Skin epidermis (tissue), 12 donors: Measurements from ENCODE around the gene CHST3.
A peak's percentile ranks its signal among the peaks of the same experiment; 100 is the strongest.

Source experiments
- H3K27ac ChIP-seq, 21 experiments: fragments of 200-600 bp; sonication (generic) in 11 of 21; one replicate each; pipeline ENCODE4 v1.5.0; 2020; ENCODE audit warnings: mild to moderate bottlenecking in 3 of 21, inconsistent platforms in 2 of 21, moderate library complexity in 2 of 21
- H3K4me3 ChIP-seq, 7 experiments: fragments of 200-600 bp; sonication (generic) in 2 of 7; one replicate each; pipeline ENCODE4 v1.5.0; 2020; ENCODE audit warnings: inconsistent platforms in 2 of 7, mild to moderate bottlenecking in 2 of 7, moderate library complexity in 1 of 7

Gene CHST3

GRCh38 chr10:72039377-72039776, 75.2 kb downstream of the CHST3 start:
- H3K4me3 ChIP-seq = no peak overlapping the region
- H3K27ac ChIP-seq = peak overlapping the region in 2 of 21 experiments; percentile 22 to 34

- Histone ChIP-seq H3K27ac (no peak overlapping the region), H3K4me3 (no peak overlapping the region)
Observed at GRCh38 chr10:72041491-72041890, 77.3 kb downstream of the CHST3 start.

- H3K27ac ChIP-seq = no peak overlapping the region
- no peak overlapping the region for H3K4me3 ChIP-seq
Observed at GRCh38 chr10:72043016-72043834, 79.0 kb downstream of the CHST3 start.

GRCh38 chr10:72044417-72045041, 80.3 kb downstream of the CHST3 start:
- Histone ChIP-seq H3K4me3 (no peak overlapping the region), H3K27ac (peak overlapping the region in 10 of 21 experiments; percentile 12 to 71 (median 52))

- H3K27ac ChIP-seq = peak overlapping the region in 2 of 21 experiments; percentile 8 to 53
- H3K4me3 ChIP-seq = no peak overlapping the region
Observed at GRCh38 chr10:72045586-72045985, 81.4 kb downstream of the CHST3 start.

- Histone ChIP-seq H3K27ac (no peak overlapping the region), H3K4me3 (no peak overlapping the region)
Observed at GRCh38 chr10:72048450-72049124, 84.4 kb downstream of the CHST3 start.

GRCh38 chr10:72049472-72049871, 85.3 kb downstream of the CHST3 start:
- H3K27ac ChIP-seq = no peak overlapping the region
- H3K4me3 ChIP-seq = no peak overlapping the region

GRCh38 chr10:72049969-72050781, 86.0 kb downstream of the CHST3 start:
- no peak overlapping the region for H3K4me3 ChIP-seq
- no peak overlapping the region for H3K27ac ChIP-seq

- H3K4me3 ChIP-seq = no peak overlapping the region
- no peak overlapping the region for H3K27ac ChIP-seq
Observed at GRCh38 chr10:72050873-72051272, 86.7 kb downstream of the CHST3 start.

GRCh38 chr10:72053690-72054089, 89.5 kb downstream of the CHST3 start:
- Histone ChIP-seq H3K4me3 (no peak overlapping the region), H3K27ac (no peak overlapping the region)

GRCh38 chr10:72056113-72056512, 91.9 kb downstream of the CHST3 start:
- Histone ChIP-seq H3K27ac (no peak overlapping the region), H3K4me3 (no peak overlapping the region)

GRCh38 chr10:72056932-72057751, 92.9 kb downstream of the CHST3 start:
- Histone ChIP-seq H3K27ac (peak overlapping the region in 2 of 21 experiments; percentile 48 to 54), H3K4me3 (no peak overlapping the region)

- no peak overlapping the region for H3K27ac ChIP-seq
Observed at GRCh38 chr10:72058347-72058898, 94.2 kb downstream of the CHST3 start.

GRCh38 chr10:72058989-72059842, 95.0 kb downstream of the CHST3 start:
- no peak overlapping the region for H3K27ac ChIP-seq
- no peak overlapping the region for H3K4me3 ChIP-seq

More at GRCh38 chr10:72058347-72058898, 94.2 kb downstream of the CHST3 start:
- H3K4me3 ChIP-seq = no peak overlapping the region

GRCh38 chr10:72059843-72060822, 95.9 kb downstream of the CHST3 start:
- Histone ChIP-seq H3K4me3 (no peak overlapping the region), H3K27ac (no peak overlapping the region)

GRCh38 chr10:72061491-72061890, 97.3 kb downstream of the CHST3 start:
- no peak overlapping the region for H3K4me3 ChIP-seq

GRCh38 chr10:72061930-72062329, 97.7 kb downstream of the CHST3 start:
- Histone ChIP-seq H3K4me3 (no peak overlapping the region), H3K27ac (no peak overlapping the region)

More at GRCh38 chr10:72061491-72061890, 97.3 kb downstream of the CHST3 start:
- H3K27ac ChIP-seq = no peak overlapping the region
